IMR-90 (cell line): ENCODE data around the gene CARMIL1.

Experiments
- BHLHE40 ChIP-seq: fragments of 150-350 bp; IDR thresholded peaks from 2 replicates; pipeline ENCODE4 v1.6.1; 2016; ENCODE audit warnings: mild to moderate bottlenecking, low read depth, low read length
- CEBPB ChIP-seq: IDR thresholded peaks from 2 replicates; pipeline ENCODE4 v1.6.1; 2012; ENCODE audit warnings: low read depth, low read length, improper control_type of control experiment
- CHD1 ChIP-seq: IDR thresholded peaks from 2 replicates; pipeline ENCODE4 v1.6.1; 2012; ENCODE audit warnings: low read depth, low read length, improper control_type of control experiment
- MAZ ChIP-seq: IDR thresholded peaks from 2 replicates; pipeline ENCODE4 v1.6.1; 2012; ENCODE audit warnings: low read depth, mild to moderate bottlenecking, low read length, improper control_type of control experiment, moderate library complexity, borderline replicate concordance
- MXI1 ChIP-seq: IDR thresholded peaks from 2 replicates; pipeline ENCODE4 v1.6.1; 2012; ENCODE audit warnings: low read depth, mild to moderate bottlenecking, low read length, moderate library complexity, borderline replicate concordance
- NFE2L2 ChIP-seq: fragments of 150-350 bp; IDR thresholded peaks from 2 replicates; pipeline ENCODE4 v1.6.1; 2016; ENCODE audit warnings: low read depth, mild to moderate bottlenecking, low read length
- POLR2A ChIP-seq: IDR thresholded peaks from 2 replicates; pipeline ENCODE4 v1.6.1; 2012; ENCODE audit warnings: mild to moderate bottlenecking, low read depth, low read length
- RAD21 ChIP-seq: IDR thresholded peaks from 2 replicates; pipeline ENCODE4 v1.6.1; 2012; ENCODE audit warnings: low read length, improper control_type of control experiment
- RFX5 ChIP-seq: IDR thresholded peaks from 2 replicates; pipeline ENCODE4 v1.8.0; 2012; ENCODE audit warnings: low read depth, mild to moderate bottlenecking, low read length, moderate library complexity
- SMC3 ChIP-seq: fragments of 150-350 bp; IDR thresholded peaks from 2 replicates; pipeline ENCODE4 v1.6.1; 2016; ENCODE audit warnings: low read depth, mild to moderate bottlenecking, antibody characterized with exemption, low read length, moderate library complexity
- TF ChIP-seq, protein P1 (sequence below): conservative IDR thresholded peaks from 2 replicates; pipeline ENCODE4 v1.5.1; 2012; ENCODE audit warnings: mild to moderate bottlenecking, low read depth, low read length, improper control_type of control experiment
- TF ChIP-seq, protein P2 (sequence below): fragments of 150-350 bp; IDR thresholded peaks from 2 replicates; pipeline ENCODE4 v1.6.1; 2016; ENCODE audit warnings: low read depth, mild to moderate bottlenecking, low read length, moderate library complexity, borderline replicate concordance
- TF ChIP-seq, protein P3 (sequence below): fragments of 150-350 bp; IDR thresholded peaks from 2 replicates; pipeline ENCODE4 v1.6.1; 2017; ENCODE audit warnings: mild to moderate bottlenecking, antibody characterized with exemption, low read length, low read depth

DNA sequence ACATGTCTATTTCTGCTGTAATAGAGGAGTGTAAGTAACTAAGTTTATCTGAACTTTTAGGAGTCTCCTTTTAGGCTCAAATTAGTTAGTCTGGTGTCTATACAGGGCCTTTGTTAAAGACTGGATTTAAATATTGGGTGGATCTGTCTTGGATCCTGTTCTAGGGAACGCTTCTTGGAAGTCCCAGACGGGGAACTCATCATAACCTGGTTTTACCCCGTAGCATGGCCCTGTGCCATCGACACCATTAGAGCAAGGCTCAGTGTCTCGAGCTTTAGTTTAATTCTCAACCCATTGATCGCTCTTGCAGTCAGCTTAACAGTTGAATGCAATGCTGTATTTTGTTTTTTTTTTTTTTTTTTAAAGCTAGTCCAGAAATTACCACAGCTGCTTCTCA is 89.9 kb downstream of the CARMIL1 start:
- TF ChIP-seq POLR2A (no peak), CHD1 (no peak), RAD21 (no peak), RFX5 (no peak), CEBPB (no peak), MXI1 (no peak), MAZ (no peak), SMC3 (no peak), NFE2L2 (no peak), BHLHE40 (no peak)
- TF ChIP-seq, protein P1, sequence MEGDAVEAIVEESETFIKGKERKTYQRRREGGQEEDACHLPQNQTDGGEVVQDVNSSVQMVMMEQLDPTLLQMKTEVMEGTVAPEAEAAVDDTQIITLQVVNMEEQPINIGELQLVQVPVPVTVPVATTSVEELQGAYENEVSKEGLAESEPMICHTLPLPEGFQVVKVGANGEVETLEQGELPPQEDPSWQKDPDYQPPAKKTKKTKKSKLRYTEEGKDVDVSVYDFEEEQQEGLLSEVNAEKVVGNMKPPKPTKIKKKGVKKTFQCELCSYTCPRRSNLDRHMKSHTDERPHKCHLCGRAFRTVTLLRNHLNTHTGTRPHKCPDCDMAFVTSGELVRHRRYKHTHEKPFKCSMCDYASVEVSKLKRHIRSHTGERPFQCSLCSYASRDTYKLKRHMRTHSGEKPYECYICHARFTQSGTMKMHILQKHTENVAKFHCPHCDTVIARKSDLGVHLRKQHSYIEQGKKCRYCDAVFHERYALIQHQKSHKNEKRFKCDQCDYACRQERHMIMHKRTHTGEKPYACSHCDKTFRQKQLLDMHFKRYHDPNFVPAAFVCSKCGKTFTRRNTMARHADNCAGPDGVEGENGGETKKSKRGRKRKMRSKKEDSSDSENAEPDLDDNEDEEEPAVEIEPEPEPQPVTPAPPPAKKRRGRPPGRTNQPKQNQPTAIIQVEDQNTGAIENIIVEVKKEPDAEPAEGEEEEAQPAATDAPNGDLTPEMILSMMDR: no peak
- TF ChIP-seq, protein P2, sequence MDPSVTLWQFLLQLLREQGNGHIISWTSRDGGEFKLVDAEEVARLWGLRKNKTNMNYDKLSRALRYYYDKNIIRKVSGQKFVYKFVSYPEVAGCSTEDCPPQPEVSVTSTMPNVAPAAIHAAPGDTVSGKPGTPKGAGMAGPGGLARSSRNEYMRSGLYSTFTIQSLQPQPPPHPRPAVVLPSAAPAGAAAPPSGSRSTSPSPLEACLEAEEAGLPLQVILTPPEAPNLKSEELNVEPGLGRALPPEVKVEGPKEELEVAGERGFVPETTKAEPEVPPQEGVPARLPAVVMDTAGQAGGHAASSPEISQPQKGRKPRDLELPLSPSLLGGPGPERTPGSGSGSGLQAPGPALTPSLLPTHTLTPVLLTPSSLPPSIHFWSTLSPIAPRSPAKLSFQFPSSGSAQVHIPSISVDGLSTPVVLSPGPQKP: no peak
- TF ChIP-seq, protein P3, sequence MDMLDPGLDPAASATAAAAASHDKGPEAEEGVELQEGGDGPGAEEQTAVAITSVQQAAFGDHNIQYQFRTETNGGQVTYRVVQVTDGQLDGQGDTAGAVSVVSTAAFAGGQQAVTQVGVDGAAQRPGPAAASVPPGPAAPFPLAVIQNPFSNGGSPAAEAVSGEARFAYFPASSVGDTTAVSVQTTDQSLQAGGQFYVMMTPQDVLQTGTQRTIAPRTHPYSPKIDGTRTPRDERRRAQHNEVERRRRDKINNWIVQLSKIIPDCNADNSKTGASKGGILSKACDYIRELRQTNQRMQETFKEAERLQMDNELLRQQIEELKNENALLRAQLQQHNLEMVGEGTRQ: no peak
